ENCODE measurements around the gene NRARP. TPM values are rescaled to one million over a fixed set of nuclear protein-coding genes. Genes with fewer than 3 reads are reported as not detected.
A peak's percentile ranks its signal among the peaks of the same experiment; 100 is the strongest.

NRARP gene
- total RNA-seq, 1 donor from 2014 or later: 51.7 TPM

DNA sequence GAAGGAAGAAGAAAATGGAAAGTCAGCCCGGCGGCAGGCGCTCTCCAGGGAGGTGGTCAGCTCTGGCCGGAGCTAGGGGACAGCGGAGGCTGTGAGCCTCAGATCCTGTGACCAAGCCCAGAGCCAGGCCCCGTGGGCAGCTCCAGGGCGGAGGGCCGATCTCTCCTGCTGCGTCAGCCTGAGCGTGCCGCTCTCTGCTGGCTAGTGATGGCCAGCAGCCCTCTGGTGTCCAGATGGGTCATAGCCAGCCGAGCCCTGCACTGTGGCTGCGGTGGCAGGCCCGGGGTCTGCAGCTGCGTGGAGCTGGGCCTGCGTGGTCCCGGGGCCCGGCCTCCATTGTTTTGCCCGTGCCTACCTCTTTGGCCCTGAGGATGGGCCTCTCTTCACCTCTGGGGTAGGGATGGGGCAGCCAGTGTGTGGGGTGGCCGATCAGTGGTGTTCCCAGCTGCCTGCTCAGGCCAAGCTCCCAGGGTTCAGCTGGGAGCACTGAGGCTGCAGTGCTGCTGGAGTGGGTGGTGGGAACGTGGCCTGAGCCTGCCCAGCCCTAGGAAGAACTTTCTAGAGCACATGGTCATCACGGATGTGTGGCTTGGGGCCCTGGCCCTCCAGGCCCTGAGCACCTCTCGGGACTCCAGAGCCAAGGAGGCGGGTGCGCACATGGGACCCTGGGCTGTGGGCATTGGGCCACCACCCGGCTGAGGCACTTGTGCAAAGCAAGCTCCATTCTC lies 17.1 kb upstream of the NRARP start:
- H3K9me3 ChIP-seq: no peaks in the 10 kb centered on the region
- no peaks in the 10 kb centered on the region for H3K36me3 ChIP-seq
- TF ChIP-seq, protein P1, sequence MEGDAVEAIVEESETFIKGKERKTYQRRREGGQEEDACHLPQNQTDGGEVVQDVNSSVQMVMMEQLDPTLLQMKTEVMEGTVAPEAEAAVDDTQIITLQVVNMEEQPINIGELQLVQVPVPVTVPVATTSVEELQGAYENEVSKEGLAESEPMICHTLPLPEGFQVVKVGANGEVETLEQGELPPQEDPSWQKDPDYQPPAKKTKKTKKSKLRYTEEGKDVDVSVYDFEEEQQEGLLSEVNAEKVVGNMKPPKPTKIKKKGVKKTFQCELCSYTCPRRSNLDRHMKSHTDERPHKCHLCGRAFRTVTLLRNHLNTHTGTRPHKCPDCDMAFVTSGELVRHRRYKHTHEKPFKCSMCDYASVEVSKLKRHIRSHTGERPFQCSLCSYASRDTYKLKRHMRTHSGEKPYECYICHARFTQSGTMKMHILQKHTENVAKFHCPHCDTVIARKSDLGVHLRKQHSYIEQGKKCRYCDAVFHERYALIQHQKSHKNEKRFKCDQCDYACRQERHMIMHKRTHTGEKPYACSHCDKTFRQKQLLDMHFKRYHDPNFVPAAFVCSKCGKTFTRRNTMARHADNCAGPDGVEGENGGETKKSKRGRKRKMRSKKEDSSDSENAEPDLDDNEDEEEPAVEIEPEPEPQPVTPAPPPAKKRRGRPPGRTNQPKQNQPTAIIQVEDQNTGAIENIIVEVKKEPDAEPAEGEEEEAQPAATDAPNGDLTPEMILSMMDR (IDR thresholded peaks at IDR 0.05): peak; percentile 28 to 68 (median 53)
- peak in 1 of 2 donors; percentile 74 for DNase-seq (ENCODE audit: low spot score in 2 of 2)
- H3K27me3 ChIP-seq: peaks cover 17% of the 10 kb centered on the region
- peak overlapping the region in 1 of 2 donors; percentile 54 for H3K27ac ChIP-seq
- H3K4me3 ChIP-seq: peak overlapping the region in 1 of 2 donors; percentile 8
- intact Hi-C loops (cut with DNase I): no loop called here
- peaks cover 7 to 10% of the 10 kb centered on the region in 2 donors for H3K4me1 ChIP-seq

DNA sequence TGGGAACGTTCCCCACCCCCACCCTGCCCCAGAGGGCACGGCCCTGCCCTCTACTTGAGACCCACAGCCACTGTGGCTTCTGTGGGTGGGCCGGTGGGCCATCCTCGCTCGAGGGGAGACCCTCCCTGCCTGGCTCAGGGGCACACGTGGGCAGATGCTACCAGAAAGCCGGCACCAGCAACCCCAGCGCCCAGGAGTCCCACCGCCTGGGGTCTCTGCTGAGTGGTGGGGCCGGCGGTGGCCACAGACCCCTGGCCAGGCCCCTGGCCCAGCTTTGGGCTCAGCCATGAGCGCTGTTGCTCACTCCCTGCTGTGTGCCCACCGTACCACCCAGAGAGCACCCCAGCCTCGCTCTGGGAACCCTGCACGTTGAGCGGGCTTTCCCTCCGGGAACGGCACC lies 16.5 kb upstream of the NRARP start:
- intact Hi-C loops (cut with DNase I): no loop called here
- Histone ChIP-seq H3K4me3 (peak overlapping the region in 1 of 2 donors; percentile 8), H3K36me3 (no peaks in the 10 kb centered on the region), H3K27me3 (peaks cover 17% of the 10 kb centered on the region), H3K4me1 (peaks cover 7 to 10% of the 10 kb centered on the region in 2 donors), H3K9me3 (no peaks in the 10 kb centered on the region), H3K27ac (peak overlapping the region in 1 of 2 donors; percentile 54)
- no peak for DNase-seq (ENCODE audit: low spot score in 2 of 2)
- TF ChIP-seq, protein P1 (IDR thresholded peaks at IDR 0.05): no peak

DNA sequence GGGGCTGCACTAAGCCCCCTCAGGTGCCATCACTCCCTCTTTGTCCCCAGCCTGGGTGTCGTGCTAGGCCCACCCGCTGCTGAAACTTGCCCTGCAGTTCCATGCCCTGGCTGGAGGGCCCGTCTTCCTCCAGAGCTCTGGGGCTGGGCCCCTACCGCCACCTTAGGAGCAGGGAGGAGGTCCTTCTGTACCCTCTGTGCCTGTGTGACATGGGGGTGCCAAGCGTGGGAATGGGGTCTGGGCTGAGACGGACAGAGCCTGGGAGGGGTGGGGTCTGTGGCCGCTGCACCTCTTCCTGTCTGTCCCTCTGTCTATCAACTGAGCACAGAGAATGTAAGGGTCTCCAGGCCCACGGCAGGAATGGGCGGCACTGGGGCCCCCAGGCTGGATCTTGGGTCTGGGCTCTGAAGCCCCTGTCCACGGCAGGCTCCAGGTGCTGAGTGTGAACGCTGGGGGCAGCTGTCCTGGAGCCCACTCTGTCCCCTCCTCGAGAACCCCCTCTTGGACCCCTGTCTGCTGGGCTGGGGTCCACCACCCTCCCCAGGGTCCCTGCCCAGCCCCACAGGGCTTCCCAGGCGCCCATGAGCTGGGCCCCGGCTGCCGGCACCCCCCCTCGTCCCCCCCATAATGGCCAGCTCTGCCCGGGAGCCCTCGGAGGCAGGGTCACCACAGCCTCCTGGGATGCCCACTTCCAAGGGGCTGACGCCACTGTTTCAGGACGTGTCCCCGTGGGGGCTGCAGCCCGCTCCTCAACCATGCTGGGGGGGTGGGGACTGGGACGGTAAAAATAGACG lies 15.8 kb upstream of the NRARP start:
- Histone ChIP-seq H3K4me3 (no peak overlapping the region), H3K27ac (no peak overlapping the region), H3K4me1 (peaks cover 7 to 10% of the 10 kb centered on the region in 2 donors), H3K27me3 (peaks cover 17% of the 10 kb centered on the region), H3K36me3 (no peaks in the 10 kb centered on the region), H3K9me3 (no peaks in the 10 kb centered on the region)
- TF ChIP-seq, protein P1 (IDR thresholded peaks at IDR 0.05): no peak
- intact Hi-C loops (cut with DNase I): no loop called here
- DNase-seq (ENCODE audit: low spot score in 2 of 2): peak in 1 of 2 donors; percentile 58

DNA sequence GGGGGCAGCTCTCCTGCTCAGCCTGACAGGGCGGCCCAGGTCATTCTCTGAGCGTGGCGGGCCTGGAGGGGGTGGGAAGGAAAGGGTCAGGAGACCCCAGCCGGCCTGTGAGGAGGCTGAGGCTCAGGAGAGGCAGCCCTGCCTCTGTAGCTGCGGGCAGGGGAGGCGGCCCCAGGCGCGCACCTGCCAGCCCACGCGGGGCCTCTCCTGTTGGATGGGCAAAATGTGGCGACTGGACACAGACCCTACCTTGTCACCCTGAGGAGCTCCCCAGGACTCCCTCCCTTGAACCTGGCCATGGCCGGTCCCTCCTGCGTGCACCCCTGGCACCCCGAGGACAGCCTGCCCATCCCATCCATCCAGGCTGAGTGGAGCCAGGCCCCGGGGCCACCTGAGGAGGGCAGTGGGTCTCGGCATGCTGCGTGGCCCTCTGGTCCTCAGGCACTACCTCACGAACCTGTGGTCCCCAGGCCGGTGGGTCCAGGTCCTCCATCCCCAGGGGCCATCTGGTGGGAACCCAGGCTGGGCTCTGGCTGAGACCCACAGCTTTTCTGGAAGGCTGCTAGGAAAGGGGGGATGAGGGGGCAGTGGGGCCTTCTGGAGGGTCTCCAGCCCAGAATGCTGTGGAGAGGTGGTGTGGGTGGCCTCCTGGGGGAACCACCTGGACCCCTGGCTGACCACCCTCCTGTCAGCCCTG lies 15.1 kb upstream of the NRARP start:
- TF ChIP-seq, protein P1 (IDR thresholded peaks at IDR 0.05): no peak
- Histone ChIP-seq H3K4me1 (peaks cover 7 to 10% of the 10 kb centered on the region in 2 donors), H3K36me3 (no peaks in the 10 kb centered on the region), H3K9me3 (no peaks in the 10 kb centered on the region), H3K4me3 (no peak overlapping the region), H3K27me3 (peaks cover 17% of the 10 kb centered on the region), H3K27ac (no peak overlapping the region)
- intact Hi-C loops (cut with DNase I): no loop called here
- DNase-seq (ENCODE audit: low spot score in 2 of 2): peak in 1 of 2 donors; percentile 62

Measured in ascending aorta (tissue), 2 donors.